ENCODE measurements around the gene FSTL5.

The FSTL5 gene

GRCh38 chr4:161342881-161343568 is 820.8 kb downstream of the FSTL5 start:
- DNase-seq: no peak
- Histone ChIP-seq H3K36me3 (ENCODE audit: control insufficient read depth, insufficient read depth, low read length) (no peaks in the 10 kb centered on the region), H3K4me1 (ENCODE audit: control insufficient read depth, insufficient read depth, low read length, poor library complexity, severe bottlenecking) (no peaks in the 10 kb centered on the region), H3K4me3 (ENCODE audit: insufficient read depth, low read depth, low read length, poor library complexity, severe bottlenecking) (no peak overlapping the region), H3K27me3 (replicated peaks; ENCODE audit: control insufficient read depth, insufficient read depth, low read length, poor library complexity, severe bottlenecking) (no peaks in the 10 kb centered on the region), H3K27ac (ENCODE audit: insufficient read depth, low read length, poor library complexity, severe bottlenecking) (no peak overlapping the region), H3K9me3 (ENCODE audit: control insufficient read depth, low read length) (no peaks in the 10 kb centered on the region)

- Histone ChIP-seq H3K4me3 (ENCODE audit: insufficient read depth, low read depth, low read length, poor library complexity, severe bottlenecking) (no peak overlapping the region), H3K4me1 (ENCODE audit: control insufficient read depth, insufficient read depth, low read length, poor library complexity, severe bottlenecking) (no peaks in the 10 kb centered on the region), H3K27me3 (replicated peaks; ENCODE audit: control insufficient read depth, insufficient read depth, low read length, poor library complexity, severe bottlenecking) (no peaks in the 10 kb centered on the region), H3K9me3 (ENCODE audit: control insufficient read depth, low read length) (no peaks in the 10 kb centered on the region), H3K27ac (ENCODE audit: insufficient read depth, low read length, poor library complexity, severe bottlenecking) (no peak overlapping the region), H3K36me3 (ENCODE audit: control insufficient read depth, insufficient read depth, low read length) (no peaks in the 10 kb centered on the region)
- DNase-seq: no peak
These were observed 827.2 kb downstream of the FSTL5 start for GRCh38 chr4:161336621-161337020.

GRCh38 chr4:161336016-161336530 is 827.7 kb downstream of the FSTL5 start:
- no peak overlapping the region for H3K27ac ChIP-seq (ENCODE audit: insufficient read depth, low read length, poor library complexity, severe bottlenecking)
- H3K4me1 ChIP-seq (ENCODE audit: control insufficient read depth, insufficient read depth, low read length, poor library complexity, severe bottlenecking): no peaks in the 10 kb centered on the region
- DNase-seq: no peak
- no peaks in the 10 kb centered on the region for H3K9me3 ChIP-seq (ENCODE audit: control insufficient read depth, low read length)
- no peaks in the 10 kb centered on the region for H3K27me3 ChIP-seq (replicated peaks; ENCODE audit: control insufficient read depth, insufficient read depth, low read length, poor library complexity, severe bottlenecking)
- no peak overlapping the region for H3K4me3 ChIP-seq (ENCODE audit: insufficient read depth, low read depth, low read length, poor library complexity, severe bottlenecking)
- no peaks in the 10 kb centered on the region for H3K36me3 ChIP-seq (ENCODE audit: control insufficient read depth, insufficient read depth, low read length)
